Activated gamma-delta T cell treated with Interleukin-2 at 50 U/mL for 16 hours (primary cell): ENCODE measurements around the gene FLAD1.

Experiments
- DNase-seq: peaks from one replicate; pipeline ENCODE4 v3.0.0-alpha.2; 2020

FLAD1 gene

GRCh38 chr1:154952664-154953063 lies 30.5 kb upstream of the FLAD1 start:
- no peak for DNase-seq

GRCh38 chr1:154953611-154954038 lies 29.5 kb upstream of the FLAD1 start:
- no peak for DNase-seq

GRCh38 chr1:154954541-154954940 lies 28.6 kb upstream of the FLAD1 start:
- DNase-seq: no peak

GRCh38 chr1:154955039-154955717 lies 28.0 kb upstream of the FLAD1 start:
- peak; percentile 88 for DNase-seq

GRCh38 chr1:154955718-154956543 lies 27.2 kb upstream of the FLAD1 start, which contains the start of gene PBXIP1:
PBXIP1 (minus strand) TSS chr1:154956099; CDS start chr1:154953721, 2,378 bp downstream.
- peak; percentile 79 for DNase-seq

GRCh38 chr1:154956544-154956941 lies 26.6 kb upstream of the FLAD1 start:
- DNase-seq: no peak

GRCh38 chr1:154957091-154957657 lies 26.0 kb upstream of the FLAD1 start:
- no peak for DNase-seq

GRCh38 chr1:154958036-154958435 lies 25.1 kb upstream of the FLAD1 start:
- DNase-seq: no peak

GRCh38 chr1:154958681-154959425 lies 24.3 kb upstream of the FLAD1 start:
- DNase-seq: no peak

- no peak for DNase-seq
Measured at GRCh38 chr1:154959426-154959780, 23.7 kb upstream of the FLAD1 start.

- no peak for DNase-seq
Measured at GRCh38 chr1:154960446-154961136, 22.6 kb upstream of the FLAD1 start.

GRCh38 chr1:154961207-154962155 lies 21.7 kb upstream of the FLAD1 start, which contains the start of gene PYGO2:
PYGO2 (minus strand) TSS chr1:154961782; CDS start chr1:154961576, 206 bp downstream.
- peak; percentile 76 for DNase-seq

GRCh38 chr1:154962156-154962749 lies 20.9 kb upstream of the FLAD1 start:
- no peak for DNase-seq

GRCh38 chr1:154962795-154963330 lies 20.3 kb upstream of the FLAD1 start:
- no peak for DNase-seq

GRCh38 chr1:154963643-154964042 lies 19.5 kb upstream of the FLAD1 start:
- DNase-seq: no peak

- DNase-seq: no peak
Measured at GRCh38 chr1:154964359-154964758, 18.8 kb upstream of the FLAD1 start.

GRCh38 chr1:154966111-154966510 lies 17.0 kb upstream of the FLAD1 start:
- DNase-seq: no peak

GRCh38 chr1:154967331-154967950 lies 15.7 kb upstream of the FLAD1 start:
- DNase-seq: no peak

GRCh38 chr1:154968731-154969130 lies 14.4 kb upstream of the FLAD1 start:
- DNase-seq: no peak

GRCh38 chr1:154969246-154969645 lies 13.9 kb upstream of the FLAD1 start:
- no peak for DNase-seq
